K562 (cell line): ENCODE results near the gene CADPS2. TPM values are rescaled to one million over a fixed set of nuclear protein-coding genes. Genes with fewer than 3 reads are reported as not detected.

Experiments used
- ATAC-seq: fragments of 200-7000 bp; cut with Tn5 transposase; 3 replicates; pipeline ENCODE4 v1.9.1; 2020; ENCODE audit warnings: moderate library complexity
- BruUV-seq: library from RNA; stranded (reverse); fragments of 400-500 nt; replicated peaks from 2 replicates; lab custom pipeline; 2021; lab: Mats Ljungman, UMichigan
- CTCF ChIA-PET: fragments of 300-600 bp; formaldehyde crosslinking; extraction: SDS; loops from one replicate; lab custom pipeline; 2021; ENCODE audit warnings: low intra/inter-chr PET ratio; lab: Yijun Ruan, JAX
- POLR2A ChIA-PET: fragments of 300-600, 350-650 bp; sonication (Branson Sonifier 250); formaldehyde crosslinking; extraction: SDS; loops from one replicate; lab custom pipeline; 2021; ENCODE audit warnings: antibody characterized with exemption, inconsistent platforms; lab: Yijun Ruan, JAX
- DNase-seq, 4 experiments: peaks; one replicate each; pipeline versions ENCODE4 v3.0.0 to v3.0.0-alpha.2; 2011 to 2018; ENCODE audit warnings: low spot score in 3 of 4, mixed read lengths in 3 of 4; ENCODE audit errors: extremely low read depth in 1 of 4
- FAIRE-seq: peaks from 2 replicates; lab custom pipeline; 2011; peaks lifted over from hg19 to GRCh38; lab: Jason Lieb, UNC
- H2AFZ ChIP-seq: 2 replicates; pipeline ENCODE4 v1.6.0; 2011; ENCODE audit warnings: low read depth, low read length, control low read depth, inconsistent platforms
- H3K27ac ChIP-seq: fragments of 200-600 bp; 3 replicates; pipeline ENCODE4 v1.8.0; 2011; ENCODE audit warnings: low read depth, mild to moderate bottlenecking, control low read depth, inconsistent platforms, low read length, moderate library complexity, mixed read lengths; ENCODE audit errors: extremely low read depth
- H3K27me3 ChIP-seq, 2 experiments: fragments of 300-600 bp in 1 of 2; 2 replicates in 1 of 2; 3 replicates in 1 of 2; pipeline versions ENCODE4 v1.6.0 to v1.8.0; 2011; ENCODE audit warnings: inconsistent platforms in 2 of 2, low read length in 2 of 2, mild to moderate bottlenecking in 1 of 2, mixed read lengths in 1 of 2, moderate library complexity in 1 of 2; ENCODE audit not compliant: control insufficient read depth in 2 of 2, insufficient read depth in 2 of 2
- H3K36me3 ChIP-seq: fragments of 300-600 bp; 3 replicates; pipeline ENCODE4 v1.8.0; 2011; ENCODE audit warnings: mild to moderate bottlenecking, low read length, inconsistent platforms; ENCODE audit not compliant: control insufficient read depth, insufficient read depth
- H3K4me1 ChIP-seq, 2 experiments: fragments of 200-600 bp in 1 of 2; replicated peaks in 1 of 2; 2 replicates in 1 of 2; 3 replicates in 1 of 2; pipeline versions ENCODE4 v1.5.1 to v1.8.0; 2011; ENCODE audit warnings: inconsistent platforms in 2 of 2, low read length in 2 of 2, mild to moderate bottlenecking in 1 of 2, mixed read lengths in 1 of 2, moderate library complexity in 1 of 2; ENCODE audit not compliant: control insufficient read depth in 2 of 2, insufficient read depth in 2 of 2
- H3K4me2 ChIP-seq: 2 replicates; pipeline ENCODE4 v1.6.1; 2011; ENCODE audit warnings: low read length, control low read depth, inconsistent platforms, mixed read lengths; ENCODE audit not compliant: insufficient read depth
- H3K4me3 ChIP-seq: fragments of 200-600 bp; sonication (generic), shearing (Covaris generic); 2 replicates; pipeline ENCODE4 v1.5.1; 2016; ENCODE audit warnings: control low read depth, inconsistent platforms
- H3K79me2 ChIP-seq: fragments of 200-600 bp; 3 replicates; pipeline ENCODE4 v1.8.0; 2011; ENCODE audit warnings: low read length, inconsistent platforms; ENCODE audit not compliant: control insufficient read depth, insufficient read depth
- H3K9ac ChIP-seq, 2 experiments: 2 replicates each; pipeline versions ENCODE4 v1.6.0 to v1.6.1; 2011; ENCODE audit warnings: low read depth in 2 of 2, low read length in 2 of 2, control low read depth in 1 of 2, inconsistent platforms in 1 of 2, mild to moderate bottlenecking in 1 of 2, mixed read lengths in 1 of 2; ENCODE audit not compliant: insufficient read depth in 1 of 2
- H3K9me1 ChIP-seq: one replicate; pipeline ENCODE4 v1.6.0; 2011; ENCODE audit warnings: inconsistent platforms, mild to moderate bottlenecking, low read length, moderate library complexity; ENCODE audit not compliant: control insufficient read depth, insufficient read depth
- H3K9me3 ChIP-seq: replicated peaks from 2 replicates; pipeline ENCODE4 v1.5.1; 2011; ENCODE audit warnings: low read depth, low read length, inconsistent platforms; ENCODE audit not compliant: control insufficient read depth, insufficient read depth
- H4K20me1 ChIP-seq: replicated peaks from 2 replicates; pipeline ENCODE4 v1.6.1; 2011; ENCODE audit warnings: low read length, inconsistent platforms, mixed read lengths; ENCODE audit not compliant: control insufficient read depth, insufficient read depth
- DLX4 ChIP-seq: fragments of 250-450 bp; sonication (Bioruptor Pico); IDR thresholded peaks from 2 replicates; pipeline ENCODE4 v1.6.1; 2021; ENCODE audit warnings: mild to moderate bottlenecking
- MCM7 ChIP-seq, 2 experiments: fragments of 450-650 bp; IDR thresholded peaks; 2 replicates each; pipeline ENCODE4 v1.6.1; 2016 to 2018
- MYBL2 ChIP-seq, 2 experiments: fragments of 450-650 bp in 1 of 2; sonication (generic) in 1 of 2; formaldehyde crosslinking in 1 of 2; IDR thresholded peaks; 2 replicates each; pipeline versions ENCODE4 v1.6.1 to v1.8.1; 2017 to 2022; ENCODE audit warnings: borderline replicate concordance in 1 of 2, inconsistent platforms in 1 of 2, low read depth in 1 of 2, mild to moderate bottlenecking in 1 of 2, missing genetic modification reagents in 1 of 2, moderate library complexity in 1 of 2
- NR2F6 ChIP-seq: fragments of 450-650 bp; formaldehyde crosslinking; IDR thresholded peaks from 2 replicates; pipeline ENCODE4 v1.4.0; 2020; ENCODE audit warnings: mild to moderate bottlenecking
- PKNOX1 ChIP-seq: fragments of 450-650 bp; IDR thresholded peaks from 2 replicates; pipeline ENCODE4 v1.6.1; 2016
- SRF ChIP-seq, 2 experiments: fragments of 250-450, 450-650 bp in 1 of 2; sonication (Bioruptor Pico) in 1 of 2; sonication (generic) in 1 of 2; formaldehyde crosslinking; IDR thresholded peaks; 2 replicates each; pipeline versions ENCODE4 v1.5.0 to v1.5.1; 2020 to 2022; ENCODE audit warnings: mild to moderate bottlenecking in 1 of 2, missing genetic modification reagents in 1 of 2
- VEZF1 ChIP-seq: fragments of 200-800 bp; sonication (Bioruptor generic); IDR thresholded peaks from 2 replicates; pipeline ENCODE4 v1.6.1; 2017; ENCODE audit warnings: missing genetic modification characterization, missing compliant biosample characterization
- ZNF79 ChIP-seq: fragments of 250-450 bp; sonication (Bioruptor Pico); IDR thresholded peaks from 2 replicates; pipeline ENCODE4 v1.4.0; 2020; ENCODE audit warnings: low read depth, mild to moderate bottlenecking, moderate library complexity
- WGBS: fragments of 100-300 bp; shearing (Covaris generic); methylation state at CpG from one replicate; pipeline ENCODE4 v1.1.6; 2016; ENCODE audit warnings: low coverage, mixed read lengths; ENCODE audit not compliant: insufficient coverage; ENCODE audit errors: missing lambda C conversion rate; 5-methylcytosine and 5-hydroxymethylcytosine counted together
- in situ Hi-C: fragments of 300-500 bp; cut with MboI; formaldehyde crosslinking; loops from 4 replicates; pipeline ENCODE4 v1.15.0; 2018; ENCODE audit warnings: inconsistent platforms, mixed read lengths
- intact Hi-C: fragments of 100-400 bp; cut with micrococcal nuclease; formaldehyde crosslinking; loops from 2 replicates; pipeline ENCODE4 v1.14.2; 2022
- polyA plus RNA-seq, 8 experiments: library from polyadenylated mRNA; depleted of rRNA in 4 of 8; stranded (reverse) in 5 of 8; unstranded in 3 of 8; fragments of >200 nt; fragmentation: Nextera tagmentation in 2 of 8; fragmentation: Illumina TruSeq in 1 of 8; extraction: Ambion mirVana in 2 of 8; extraction: Trizol in 1 of 8; gene quantifications; 2 replicates each; pipeline versions ENCODE4 v1.2.1 to v1.2.3, GENCODE V29; 2011 to 2014; ENCODE audit warnings: inconsistent platforms in 1 of 8, missing spikeins in 1 of 8
- total RNA-seq, 7 experiments: library from RNA; depleted of rRNA in 6 of 7; stranded (reverse); fragments of >200 nt in 6 of 7; fragmentation: Illumina TruSeq in 2 of 7; extraction: Trizol in 2 of 7; gene quantifications; 2 replicates each; pipeline versions ENCODE4 v1.2.1 to v1.2.3, GENCODE V29; 2011 to 2021; ENCODE audit warnings: low replicate concordance in 1 of 7
- TF ChIP-seq, protein P1 (sequence below), 2 experiments: fragments of 450-650 bp in 1 of 2; sonication (generic) in 1 of 2; formaldehyde crosslinking in 1 of 2; IDR thresholded peaks; 2 replicates each; pipeline versions ENCODE4 v1.7.1 to v1.9.0; 2016 to 2022; ENCODE audit warnings: inconsistent platforms in 1 of 2, mild to moderate bottlenecking in 1 of 2, missing genetic modification reagents in 1 of 2

The CADPS2 gene
- total and polyA plus RNA-seq, 9 of the 15 experiments (the other 6 are each of a cell fraction or from before 2014, with no cell fraction given): 0.03 to 0.14 (median 0.04) TPM; not detected in 1

- in situ Hi-C loops (no loop called here), intact Hi-C loops (no loop called here)
- no TSS peak for BruUV-seq
- CTCF ChIA-PET: no interaction called here
- Histone ChIP-seq H4K20me1 (no peaks in the 10 kb centered on the region), H3K9ac (no peak overlapping the region), H2AFZ (no peak overlapping the region), H3K9me1 (no peaks in the 10 kb centered on the region), H3K36me3 (no peaks in the 10 kb centered on the region), H3K27ac (no peak overlapping the region), H3K79me2 (no peaks in the 10 kb centered on the region), H3K4me3 (no peak overlapping the region), H3K27me3 (no peaks in the 10 kb centered on the region), H3K4me1 (no peaks in the 10 kb centered on the region), H3K4me2 (no peak overlapping the region), H3K9me3 (no peaks in the 10 kb centered on the region)
- 1% methylated on average over 2 of the region's 2 CpGs for WGBS
- DNase-seq (no peak), FAIRE-seq (no peak), ATAC-seq (no peak)
- POLR2A ChIA-PET: no interaction called here
- no peak for TF ChIP-seq PKNOX1
- TF ChIP-seq VEZF1 (CRISPR knock-in tag): no peak
- no peak for TF ChIP-seq MCM7 (IDR thresholded peaks at IDR 0.05)
- no peak for TF ChIP-seq MYBL2 (IDR thresholded peaks at IDR 0.05; ENCODE audit: low read depth)
- TF ChIP-seq MYBL2 (CRISPR knock-in tag; IDR thresholded peaks at IDR 0.05; ENCODE audit: borderline replicate concordance): no peak
- TF ChIP-seq DLX4 (CRISPR knock-in tag): no peak
- no peak for TF ChIP-seq NR2F6 (CRISPR knock-in tag)
- TF ChIP-seq SRF (CRISPR knock-in tag; IDR thresholded peaks at IDR 0.05): no peak
- no peak for TF ChIP-seq ZNF79 (CRISPR knock-in tag)
- TF ChIP-seq, protein P1, sequence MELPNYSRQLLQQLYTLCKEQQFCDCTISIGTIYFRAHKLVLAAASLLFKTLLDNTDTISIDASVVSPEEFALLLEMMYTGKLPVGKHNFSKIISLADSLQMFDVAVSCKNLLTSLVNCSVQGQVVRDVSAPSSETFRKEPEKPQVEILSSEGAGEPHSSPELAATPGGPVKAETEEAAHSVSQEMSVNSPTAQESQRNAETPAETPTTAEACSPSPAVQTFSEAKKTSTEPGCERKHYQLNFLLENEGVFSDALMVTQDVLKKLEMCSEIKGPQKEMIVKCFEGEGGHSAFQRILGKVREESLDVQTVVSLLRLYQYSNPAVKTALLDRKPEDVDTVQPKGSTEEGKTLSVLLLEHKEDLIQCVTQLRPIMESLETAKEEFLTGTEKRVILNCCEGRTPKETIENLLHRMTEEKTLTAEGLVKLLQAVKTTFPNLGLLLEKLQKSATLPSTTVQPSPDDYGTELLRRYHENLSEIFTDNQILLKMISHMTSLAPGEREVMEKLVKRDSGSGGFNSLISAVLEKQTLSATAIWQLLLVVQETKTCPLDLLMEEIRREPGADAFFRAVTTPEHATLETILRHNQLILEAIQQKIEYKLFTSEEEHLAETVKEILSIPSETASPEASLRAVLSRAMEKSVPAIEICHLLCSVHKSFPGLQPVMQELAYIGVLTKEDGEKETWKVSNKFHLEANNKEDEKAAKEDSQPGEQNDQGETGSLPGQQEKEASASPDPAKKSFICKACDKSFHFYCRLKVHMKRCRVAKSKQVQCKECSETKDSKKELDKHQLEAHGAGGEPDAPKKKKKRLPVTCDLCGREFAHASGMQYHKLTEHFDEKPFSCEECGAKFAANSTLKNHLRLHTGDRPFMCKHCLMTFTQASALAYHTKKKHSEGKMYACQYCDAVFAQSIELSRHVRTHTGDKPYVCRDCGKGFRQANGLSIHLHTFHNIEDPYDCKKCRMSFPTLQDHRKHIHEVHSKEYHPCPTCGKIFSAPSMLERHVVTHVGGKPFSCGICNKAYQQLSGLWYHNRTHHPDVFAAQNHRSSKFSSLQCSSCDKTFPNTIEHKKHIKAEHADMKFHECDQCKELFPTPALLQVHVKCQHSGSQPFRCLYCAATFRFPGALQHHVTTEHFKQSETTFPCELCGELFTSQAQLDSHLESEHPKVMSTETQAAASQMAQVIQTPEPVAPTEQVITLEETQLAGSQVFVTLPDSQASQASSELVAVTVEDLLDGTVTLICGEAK (IDR thresholded peaks at IDR 0.05): no peak
- TF ChIP-seq, protein P1 (CRISPR knock-in tag; IDR thresholded peaks at IDR 0.05): no peak
These were observed 342.4 kb downstream of the CADPS2 start for GRCh38 chr7:122543891-122544290.
